Testis (tissue), 3 donors: ENCODE results near the gene DDAH1. TPM values are rescaled to one million over a fixed set of nuclear protein-coding genes. Genes with fewer than 3 reads are reported as not detected.
A peak's percentile ranks its signal among the peaks of the same experiment; 100 is the strongest.

Source experiments
- DNase-seq: peaks from one replicate; pipeline ENCODE4 v3.0.0-alpha.2; 2019
- H3K27ac ChIP-seq, 2 donors: fragments of 200-600 bp; sonication (generic); one replicate each; pipeline ENCODE4 v1.5.1; 2019
- H3K27me3 ChIP-seq: fragments of 200-600 bp; sonication (generic); one replicate; pipeline ENCODE4 v1.5.1; 2019
- H3K36me3 ChIP-seq: fragments of 200-600 bp; sonication (generic); one replicate; pipeline ENCODE4 v1.5.1; 2017; ENCODE audit warnings: low read depth; ENCODE audit errors: missing control alignments
- H3K4me1 ChIP-seq: fragments of 200-600 bp; sonication (generic); one replicate; pipeline ENCODE4 v1.5.1; 2019
- H3K4me3 ChIP-seq, 2 donors: fragments of 200-600 bp; sonication (generic); one replicate each; pipeline ENCODE4 v1.5.1; 2017 to 2019
- H3K9me3 ChIP-seq: fragments of 200-600 bp; sonication (generic); one replicate; pipeline ENCODE4 v1.5.1; 2017
- POLR2A ChIP-seq: fragments of 450-650 bp; IDR thresholded peaks from one replicate; pipeline ENCODE4 v1.6.1; 2017; ENCODE audit warnings: antibody characterized with exemption, mild to moderate bottlenecking, moderate library complexity
- WGBS, 2 donors: methylation state at CpG; one replicate each; pipeline ENCODE4 v1.1.5; 2018; 5-methylcytosine and 5-hydroxymethylcytosine counted together
- intact Hi-C: fragments of 100-400 bp; cut with DNase I; formaldehyde crosslinking; loops from one replicate; pipeline ENCODE4 v1.15.1; 2023; ENCODE audit warnings: low total_unique reads
- polyA plus RNA-seq: library from polyadenylated mRNA; stranded (reverse); fragments of 350-450 nt; fragmentation: Illumina TruSeq; extraction: RNeasy Lipid Tissue Mini Kit (QIAGEN cat#74804); gene quantifications from one replicate; pipeline ENCODE4 v1.2.3, GENCODE V29; 2014; ENCODE audit warnings: low read depth, low replicate concordance; ENCODE audit not compliant: insufficient read depth
- total RNA-seq, 2 donors: library from RNA; depleted of rRNA; stranded (reverse); fragments of >200 nt; gene quantifications; one replicate each; pipeline ENCODE4 v1.2.3, GENCODE V29; 2016
- TF ChIP-seq, protein P1 (sequence below), 3 experiments: fragments of 450-650 bp in 2 of 3; fragments of 200-600 bp in 1 of 3; sonication (generic) in 1 of 3; IDR thresholded peaks; one replicate each; pipeline ENCODE4 v1.5.1; 2016 to 2019; ENCODE audit warnings: antibody characterized with exemption in 3 of 3, mild to moderate bottlenecking in 2 of 3, moderate library complexity in 1 of 3

DDAH1 gene
- total and polyA plus RNA-seq, 3 donors from 2014 or later = 45.3 to 71.3 (median 54.3) TPM

DNA sequence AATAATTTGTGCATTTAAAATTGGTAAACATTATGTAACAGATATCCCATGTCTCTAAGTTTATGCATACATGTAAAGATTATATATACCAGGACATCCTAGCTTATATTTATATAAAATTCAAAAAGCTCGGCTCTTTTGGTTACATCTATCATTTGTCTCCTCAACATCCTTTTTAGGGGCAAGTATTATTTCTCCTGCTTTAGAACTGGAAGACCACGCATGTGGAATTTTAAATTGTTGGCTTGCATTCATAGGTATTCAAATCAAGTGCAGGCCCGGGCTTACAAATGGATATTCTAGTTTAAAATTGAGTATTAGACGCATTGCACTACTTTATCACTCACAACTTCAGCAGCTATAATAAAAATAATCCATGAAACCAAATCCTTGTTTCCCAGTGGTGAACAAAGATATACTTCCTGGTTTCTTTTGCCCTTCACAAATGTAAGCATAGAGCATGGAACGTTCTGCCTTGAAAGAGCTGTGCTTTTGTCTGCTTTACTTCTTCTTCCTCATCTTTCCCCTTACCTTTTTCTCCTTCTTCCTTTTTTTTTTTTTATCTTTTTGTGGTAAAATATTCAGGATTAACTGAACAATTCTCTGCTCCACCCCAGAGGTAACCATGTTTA is 57.1 kb downstream of the DDAH1 start:
- H3K27me3 ChIP-seq = no peaks in the 10 kb centered on the region
- H3K36me3 ChIP-seq = no peaks in the 10 kb centered on the region
- H3K4me1 ChIP-seq = peaks cover 32% of the 10 kb centered on the region
- H3K4me3 ChIP-seq = no peak overlapping the region
- no peaks in the 10 kb centered on the region for H3K9me3 ChIP-seq
- TF ChIP-seq, protein P1, sequence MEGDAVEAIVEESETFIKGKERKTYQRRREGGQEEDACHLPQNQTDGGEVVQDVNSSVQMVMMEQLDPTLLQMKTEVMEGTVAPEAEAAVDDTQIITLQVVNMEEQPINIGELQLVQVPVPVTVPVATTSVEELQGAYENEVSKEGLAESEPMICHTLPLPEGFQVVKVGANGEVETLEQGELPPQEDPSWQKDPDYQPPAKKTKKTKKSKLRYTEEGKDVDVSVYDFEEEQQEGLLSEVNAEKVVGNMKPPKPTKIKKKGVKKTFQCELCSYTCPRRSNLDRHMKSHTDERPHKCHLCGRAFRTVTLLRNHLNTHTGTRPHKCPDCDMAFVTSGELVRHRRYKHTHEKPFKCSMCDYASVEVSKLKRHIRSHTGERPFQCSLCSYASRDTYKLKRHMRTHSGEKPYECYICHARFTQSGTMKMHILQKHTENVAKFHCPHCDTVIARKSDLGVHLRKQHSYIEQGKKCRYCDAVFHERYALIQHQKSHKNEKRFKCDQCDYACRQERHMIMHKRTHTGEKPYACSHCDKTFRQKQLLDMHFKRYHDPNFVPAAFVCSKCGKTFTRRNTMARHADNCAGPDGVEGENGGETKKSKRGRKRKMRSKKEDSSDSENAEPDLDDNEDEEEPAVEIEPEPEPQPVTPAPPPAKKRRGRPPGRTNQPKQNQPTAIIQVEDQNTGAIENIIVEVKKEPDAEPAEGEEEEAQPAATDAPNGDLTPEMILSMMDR (IDR thresholded peaks at IDR 0.05) = no peak
- TF ChIP-seq POLR2A = no peak
- peak overlapping the region in 1 of 2 donors; percentile 36 for H3K27ac ChIP-seq
- WGBS, 2 donors = 80 to 81% methylated on average over 5 of the region's 5 CpGs
- intact Hi-C loops = no loop called here
- no peak for DNase-seq

DNA sequence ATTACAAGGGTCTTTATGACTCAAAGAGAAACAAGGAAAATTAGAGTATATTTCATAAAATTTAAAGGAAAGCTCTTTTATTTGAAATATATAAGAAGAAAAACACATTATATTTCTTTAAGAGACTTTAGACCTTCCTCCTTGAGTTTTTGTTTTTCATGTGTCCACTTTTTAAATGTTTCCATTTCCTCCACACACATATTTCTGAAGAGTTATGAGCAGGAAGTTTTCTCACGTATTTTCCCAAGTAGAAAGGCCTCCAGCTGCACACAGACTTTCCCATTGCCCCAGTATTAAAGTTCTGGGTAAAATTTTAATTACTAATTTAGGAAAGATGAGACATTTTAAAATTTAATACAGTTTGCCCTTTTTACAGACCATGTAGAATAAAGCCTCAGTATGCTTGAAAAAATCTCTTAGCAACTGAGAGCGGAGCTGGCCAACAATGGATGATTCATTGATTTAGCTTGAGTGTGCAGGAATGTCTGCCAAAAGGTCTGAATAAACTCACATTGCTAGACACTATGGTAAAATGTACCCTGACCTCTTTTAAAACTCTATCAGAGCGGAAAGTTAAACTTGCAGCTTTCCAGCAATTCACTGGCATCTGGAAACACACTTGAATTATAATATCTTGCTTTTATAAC is 57.9 kb downstream of the DDAH1 start:
- H3K27ac ChIP-seq = peak overlapping the region; percentile 36 to 72
- DNase-seq = peak; percentile 70
- no peaks in the 10 kb centered on the region for H3K27me3 ChIP-seq
- H3K4me1 ChIP-seq = peaks cover 32% of the 10 kb centered on the region
- intact Hi-C loops = no loop called here
- no peak for TF ChIP-seq POLR2A
- TF ChIP-seq, protein P1 (IDR thresholded peaks at IDR 0.05) = no peak
- no peaks in the 10 kb centered on the region for H3K9me3 ChIP-seq
- 20 to 37% methylated on average over 3 of the region's 3 CpGs for WGBS, 2 donors
- no peaks in the 10 kb centered on the region for H3K36me3 ChIP-seq
- H3K4me3 ChIP-seq = no peak overlapping the region

GRCh38 chr1:85406081-85406480 is 58.9 kb downstream of the DDAH1 start:
- H3K27ac ChIP-seq = peak overlapping the region; percentile 36 to 72

GRCh38 chr1:85404408-85404807 is 60.6 kb downstream of the DDAH1 start:
- TF ChIP-seq, protein P1 (IDR thresholded peaks at IDR 0.05) = no peak
- no peak for TF ChIP-seq POLR2A
- peak overlapping the region; percentile 49 to 72 for H3K27ac ChIP-seq
- H3K4me3 ChIP-seq = no peak overlapping the region
- H3K27me3 ChIP-seq = no peaks in the 10 kb centered on the region
- H3K4me1 ChIP-seq = peaks cover 42% of the 10 kb centered on the region
- no peaks in the 10 kb centered on the region for H3K9me3 ChIP-seq
- intact Hi-C loops = no loop called here
- 52 to 59% methylated on average over 5 of the region's 5 CpGs for WGBS, 2 donors
- H3K36me3 ChIP-seq = no peaks in the 10 kb centered on the region
- DNase-seq = no peak

More at GRCh38 chr1:85406081-85406480, 58.9 kb downstream of the DDAH1 start:
- 33 to 34% methylated on average over 1 of the region's 1 CpG for WGBS, 2 donors
- DNase-seq = no peak
- Histone ChIP-seq H3K36me3 (no peaks in the 10 kb centered on the region), H3K27me3 (no peaks in the 10 kb centered on the region), H3K4me3 (no peak overlapping the region), H3K4me1 (peaks cover 28% of the 10 kb centered on the region), H3K9me3 (no peaks in the 10 kb centered on the region)
- TF ChIP-seq, protein P1 (IDR thresholded peaks at IDR 0.05) = no peak
- TF ChIP-seq POLR2A = no peak
- intact Hi-C loops = no loop called here
